Measurements from ENCODE around the gene DNMT1. TPM values are rescaled to one million over a fixed set of nuclear protein-coding genes. Genes with fewer than 3 reads are reported as not detected.

The DNMT1 gene
- total and polyA plus RNA-seq, 2 donors (not counting 1 experiment from before 2014, with no cell fraction given): 53.0 to 119 TPM

DNA sequence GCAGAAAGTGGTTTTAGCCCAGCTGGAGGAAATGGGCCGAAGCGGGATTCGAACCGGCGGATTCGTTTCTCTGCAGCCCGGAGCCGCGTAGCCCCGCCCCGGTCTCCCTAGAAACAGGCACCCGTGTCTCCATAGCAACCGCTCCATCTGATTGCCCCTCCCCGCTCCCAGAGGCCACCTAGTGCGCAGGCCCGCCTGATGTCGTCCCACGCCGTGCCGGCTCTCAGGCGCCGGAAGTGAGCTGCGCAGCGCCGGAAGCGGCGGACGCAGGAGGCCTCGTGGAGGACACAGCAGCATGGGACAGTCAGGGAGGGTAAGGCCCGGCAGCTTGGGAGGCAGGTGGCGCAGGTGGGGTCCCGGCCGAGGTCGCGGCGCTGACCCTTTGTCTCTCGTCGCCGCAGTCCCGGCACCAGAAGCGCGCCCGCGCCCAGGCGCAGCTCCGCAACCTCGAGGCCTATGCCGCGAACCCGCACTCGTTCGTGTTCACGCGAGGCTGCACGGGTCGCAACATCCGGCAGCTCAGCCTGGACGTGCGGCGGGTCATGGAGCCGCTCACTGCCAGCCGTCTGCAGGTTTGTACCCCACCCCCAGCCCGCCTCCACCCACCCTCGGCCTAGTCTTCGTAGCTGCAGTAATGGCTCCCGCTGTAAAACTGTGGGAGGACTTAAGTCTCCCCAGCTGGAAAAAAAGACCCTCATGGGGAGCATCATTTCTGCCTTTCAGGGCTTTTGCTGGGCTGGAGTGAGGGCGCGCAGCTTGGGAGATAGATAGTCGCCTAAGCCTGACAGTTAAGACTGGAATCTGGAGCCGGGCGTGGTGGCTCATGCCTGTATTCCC lies 88.4 kb downstream of the DNMT1 start, which contains the start of gene PPAN:
Gene PPAN (plus strand): TSS at position 263 of the 837 bp plus-strand sequence. CDS start 33 bp downstream, at position 296.
- Mint-ChIP-seq H3K4me1 (peaks cover 58% of the 10 kb centered on the region), H3K27me3 (no peaks in the 10 kb centered on the region)

More for the DNA sequence above, 88.4 kb downstream of the DNMT1 start, which contains the start of gene PPAN:
- peak within 1 kb of the TSS; percentile 92 for H3K4me3 Mint-ChIP-seq
- H3K27ac Mint-ChIP-seq: peak within 1 kb of the TSS; percentile 99
- intact Hi-C loops (cut with micrococcal nuclease): loop anchor here (1.0 to 10.0 kb wide), 4 partner anchors 10 to 298 kb away; partner anchors contain the start of genes CDC37 and SHFL
- H3K4me2 ChIP-seq (replicated peaks; ENCODE audit: low read depth, low read length, poor library complexity, severe bottlenecking): peak within 1 kb of the TSS; percentile 83
- H4K20me1 ChIP-seq (ENCODE audit: control insufficient read depth, insufficient read depth, low read length, poor library complexity, severe bottlenecking): peaks cover 35% of the 10 kb centered on the region
- H3K79me2 ChIP-seq (ENCODE audit: control insufficient read depth, insufficient read depth, low read length): peaks cover 37% of the 10 kb centered on the region
- H3K4me1 ChIP-seq (ENCODE audit: control insufficient read depth in 2 of 2, insufficient read depth in 2 of 2, low read length in 2 of 2): peaks cover 53 to 73% of the 10 kb centered on the region in 2 donors
- ATAC-seq (ENCODE audit: low read depth): peak; percentile 60
- WGBS (ENCODE audit: insufficient coverage): under 1% methylated on average over 71 of the region's 71 CpGs
- no peaks in the 10 kb centered on the region for H3K9me3 Mint-ChIP-seq (ENCODE audit: insufficient read depth)
- peak within 1 kb of the TSS; percentile 97 to 99 for H3K27ac ChIP-seq (ENCODE audit: low read length in 2 of 2)
- H3K4me3 ChIP-seq (ENCODE audit: control extremely low read depth in 1 of 5, extremely low read depth in 1 of 5, insufficient read depth in 1 of 5, low read depth in 2 of 5, low read length in 4 of 5): peak within 1 kb of the TSS; percentile 4 to 71 (median 69)
- H3K9me3 ChIP-seq (ENCODE audit: control extremely low read depth in 1 of 3, control insufficient read depth in 2 of 3, insufficient read depth in 1 of 3, low read length in 2 of 3): no peaks in the 10 kb centered on the region
- peak within 1 kb of the TSS; percentile 78 for H3K9ac ChIP-seq (ENCODE audit: low read length)
- peaks cover 0 to 42% of the 10 kb centered on the region in 2 experiments for H3K36me3 ChIP-seq (replicated peaks in 1 of 2; ENCODE audit: control extremely low read depth in 1 of 2, control insufficient read depth in 1 of 2, extremely low read depth in 1 of 2, insufficient read depth in 2 of 2, low read length in 1 of 2)
- ChIA-PET POLR2A (interaction anchor here (0.6 to 3.1 kb wide), 10 partner anchors 10 to 1077 kb away, joined by 3 to 26 read pairs (median 4); no protein-coding TSS in a partner anchor), CTCF (interaction anchor here (1.0 to 14.9 kb wide), 5 partner anchors 9 to 1020 kb away, joined by 3 to 263 read pairs (median 5); partner anchors contain the start of genes EIF3G and P2RY11)
- TF ChIP-seq EZH2 (IDR thresholded peaks at IDR 0.05; ENCODE audit: borderline replicate concordance, insufficient read depth, low read depth, low read length, poor library complexity, severe bottlenecking) (no peak), CTCF (IDR thresholded peaks at IDR 0.05) (no peak)
- peak within 1 kb of the TSS; percentile 81 for H2AFZ ChIP-seq (ENCODE audit: insufficient read depth, low read depth, low read length, poor library complexity, severe bottlenecking)
- peak; percentile 98 for DNase-seq
- no peaks in the 10 kb centered on the region for H3K27me3 ChIP-seq (replicated peaks in 1 of 4; ENCODE audit: control extremely low read depth in 1 of 4, control insufficient read depth in 3 of 4, insufficient read depth in 4 of 4, low read length in 3 of 4)
